ENCODE measurements around the gene PIGM. TPM values are rescaled to one million over a fixed set of nuclear protein-coding genes. Genes with fewer than 3 reads are reported as not detected.

PIGM gene
- total and polyA plus RNA-seq, 2 of the 13 experiments (the other 11 are each of a cell fraction or from before 2014, with no cell fraction given), result 3.4 to 4.6 TPM

DNA sequence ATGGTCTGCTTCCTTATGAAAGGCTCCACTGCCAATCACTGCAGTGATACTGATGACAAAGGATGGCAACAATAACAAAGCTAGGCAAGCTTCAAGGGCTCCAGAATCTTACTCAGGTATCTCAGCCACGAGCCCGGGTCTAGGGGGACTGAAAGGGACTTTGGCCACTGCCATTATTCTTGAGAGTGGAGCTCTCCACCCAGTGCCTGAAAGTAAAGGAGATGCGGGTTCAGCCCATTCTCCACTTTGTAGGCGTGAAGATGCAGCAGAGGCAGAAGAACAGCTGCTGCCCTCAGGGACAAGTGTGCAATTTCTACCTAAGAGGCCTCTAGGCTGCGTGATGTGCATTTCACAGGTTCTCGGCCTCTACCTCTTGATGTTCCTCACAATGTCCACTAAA, 46.3 kb downstream of the PIGM start:
- no TSS peak for BruUV-seq (replicated peaks)

More for the DNA sequence above, 46.3 kb downstream of the PIGM start:
- no peaks in the 10 kb centered on the region for H3K4me1 ChIP-seq (ENCODE audit: insufficient read depth, low read length)
- no peaks in the 10 kb centered on the region for H3K9me3 ChIP-seq (ENCODE audit: low read length)
- H3K79me2 ChIP-seq (ENCODE audit: insufficient read depth, low read length), result no peaks in the 10 kb centered on the region
- H3K4me2 ChIP-seq (ENCODE audit: low read depth, low read length), result no peak overlapping the region
- no peak for DNase-seq (ENCODE audit: low spot score)
- no peaks in the 10 kb centered on the region for H4K20me1 ChIP-seq (ENCODE audit: insufficient read depth, low read length)
- ChIA-PET POLR2A (no interaction called here), CTCF (ENCODE audit: low intra/inter-chr PET ratio, low total read pairs) (no interaction called here)
- no peak for FAIRE-seq
- in situ Hi-C loops (cut with HindIII; ENCODE audit: extremely low pct_ligation_motif_present, low pct_unique_long_range_greater_than_20kb) (no loop called here), intact Hi-C loops (cut with micrococcal nuclease; ENCODE audit: unreplicated experiment) (no loop called here)
- H2AFZ ChIP-seq (ENCODE audit: low read length), result no peak overlapping the region
- H3K27me3 ChIP-seq (ENCODE audit: control insufficient read depth in 1 of 2, insufficient read depth in 2 of 2, low read length in 2 of 2), result peaks cover 0 to 5% of the 10 kb centered on the region in 2 experiments; a peak in 3 of 5 replicates
- TF ChIP-seq ZNF772 (CRISPR knock-in tag; IDR thresholded peaks at IDR 0.05) (no peak), CBFB (CRISPR knock-in tag; IDR thresholded peaks at IDR 0.05) (no peak), SNAPC5 (CRISPR knock-in tag; IDR thresholded peaks at IDR 0.05; ENCODE audit: borderline replicate concordance) (no peak), ATAD3A (CRISPR knock-in tag; IDR thresholded peaks at IDR 0.05) (no peak), POLR2G (IDR thresholded peaks at IDR 0.05; ENCODE audit: low read depth, low read length) (no peak), HNRNPLL (IDR thresholded peaks at IDR 0.05; ENCODE audit: low read depth, low read length, poor library complexity, severe bottlenecking) (no peak), IRF2 (CRISPR knock-in tag; IDR thresholded peaks at IDR 0.05) (no peak), SSRP1 (CRISPR knock-in tag; IDR thresholded peaks at IDR 0.05) (no peak), POGZ (CRISPR knock-in tag; IDR thresholded peaks at IDR 0.05) (no peak), CHD4 (IDR thresholded peaks at IDR 0.05; ENCODE audit: borderline replicate concordance, low read length) (no peak), E2F5 (CRISPR knock-in tag; conservative IDR thresholded peaks at IDR 0.05) (no peak), GLI4 (CRISPR knock-in tag; IDR thresholded peaks at IDR 0.05; ENCODE audit: borderline replicate concordance) (no peak)
- TF ChIP-seq, protein P1, sequence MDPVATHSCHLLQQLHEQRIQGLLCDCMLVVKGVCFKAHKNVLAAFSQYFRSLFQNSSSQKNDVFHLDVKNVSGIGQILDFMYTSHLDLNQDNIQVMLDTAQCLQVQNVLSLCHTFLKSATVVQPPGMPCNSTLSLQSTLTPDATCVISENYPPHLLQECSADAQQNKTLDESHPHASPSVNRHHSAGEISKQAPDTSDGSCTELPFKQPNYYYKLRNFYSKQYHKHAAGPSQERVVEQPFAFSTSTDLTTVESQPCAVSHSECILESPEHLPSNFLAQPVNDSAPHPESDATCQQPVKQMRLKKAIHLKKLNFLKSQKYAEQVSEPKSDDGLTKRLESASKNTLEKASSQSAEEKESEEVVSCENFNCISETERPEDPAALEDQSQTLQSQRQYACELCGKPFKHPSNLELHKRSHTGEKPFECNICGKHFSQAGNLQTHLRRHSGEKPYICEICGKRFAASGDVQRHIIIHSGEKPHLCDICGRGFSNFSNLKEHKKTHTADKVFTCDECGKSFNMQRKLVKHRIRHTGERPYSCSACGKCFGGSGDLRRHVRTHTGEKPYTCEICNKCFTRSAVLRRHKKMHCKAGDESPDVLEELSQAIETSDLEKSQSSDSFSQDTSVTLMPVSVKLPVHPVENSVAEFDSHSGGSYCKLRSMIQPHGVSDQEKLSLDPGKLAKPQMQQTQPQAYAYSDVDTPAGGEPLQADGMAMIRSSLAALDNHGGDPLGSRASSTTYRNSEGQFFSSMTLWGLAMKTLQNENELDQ (CRISPR knock-in tag; IDR thresholded peaks at IDR 0.05; ENCODE audit: borderline replicate concordance), result no peak
- TF ChIP-seq, protein P2, sequence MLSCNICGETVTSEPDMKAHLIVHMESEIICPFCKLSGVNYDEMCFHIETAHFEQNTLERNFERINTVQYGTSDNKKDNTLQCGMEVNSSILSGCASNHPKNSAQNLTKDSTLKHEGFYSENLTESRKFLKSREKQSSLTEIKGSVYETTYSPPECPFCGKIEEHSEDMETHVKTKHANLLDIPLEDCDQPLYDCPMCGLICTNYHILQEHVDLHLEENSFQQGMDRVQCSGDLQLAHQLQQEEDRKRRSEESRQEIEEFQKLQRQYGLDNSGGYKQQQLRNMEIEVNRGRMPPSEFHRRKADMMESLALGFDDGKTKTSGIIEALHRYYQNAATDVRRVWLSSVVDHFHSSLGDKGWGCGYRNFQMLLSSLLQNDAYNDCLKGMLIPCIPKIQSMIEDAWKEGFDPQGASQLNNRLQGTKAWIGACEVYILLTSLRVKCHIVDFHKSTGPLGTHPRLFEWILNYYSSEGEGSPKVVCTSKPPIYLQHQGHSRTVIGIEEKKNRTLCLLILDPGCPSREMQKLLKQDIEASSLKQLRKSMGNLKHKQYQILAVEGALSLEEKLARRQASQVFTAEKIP (CRISPR knock-in tag; IDR thresholded peaks at IDR 0.05; ENCODE audit: borderline replicate concordance), result no peak
- 33% methylated on average over 6 of the region's 6 CpGs for WGBS (ENCODE audit: low lambda C conversion rate)
- no peak overlapping the region for H3K9ac ChIP-seq (ENCODE audit: insufficient read depth, low read depth, low read length)
- no peak for ATAC-seq
- no peak overlapping the region for H3K27ac ChIP-seq (ENCODE audit: extremely low read length, insufficient read depth, low read length)
- no peak overlapping the region for H3K4me3 ChIP-seq (replicated peaks in 1 of 3; ENCODE audit: insufficient read depth in 1 of 3, low read depth in 2 of 3, low read length in 3 of 3)
- no peaks in the 10 kb centered on the region for H3K36me3 ChIP-seq (replicated peaks in 1 of 2; ENCODE audit: control insufficient read depth in 1 of 2, insufficient read depth in 2 of 2, low read length in 2 of 2)
